GM12878 (cell line): ENCODE measurements around the gene IPP. TPM values are rescaled to one million over a fixed set of nuclear protein-coding genes. Genes with fewer than 3 reads are reported as not detected.

ENCODE experiments used
- ATAC-seq: fragments of 200-7000 bp; cut with Tn5 transposase; 3 replicates; pipeline ENCODE4 v1.9.1; 2020; ENCODE audit warnings: mild to moderate bottlenecking, moderate library complexity
- BruUV-seq: library from RNA; stranded (reverse); fragments of 400-500 nt; replicated peaks from 2 replicates; lab custom pipeline; 2021; lab: Mats Ljungman, UMichigan
- CTCF ChIA-PET: fragments of 300-600 bp; sonication (Branson Sonifier 250); formaldehyde crosslinking; extraction: SDS; loops from one replicate; lab custom pipeline; 2021; ENCODE audit warnings: inconsistent platforms; lab: Yijun Ruan, JAX
- POLR2A ChIA-PET: fragments of 350-600 bp; formaldehyde crosslinking; extraction: SDS; loops from one replicate; lab custom pipeline; 2021; ENCODE audit warnings: inconsistent platforms; lab: Charles Lee
- RAD21 ChIA-PET: fragments of 300-600 bp; sonication (Branson Sonifier 250); formaldehyde crosslinking; loops from one replicate; lab custom pipeline; 2023; ENCODE audit warnings: antibody characterized with exemption; ENCODE audit not compliant: unreplicated experiment; lab: Charles Lee
- SMC1A ChIA-PET: fragments of 300-600 bp; sonication (Branson Sonifier 250); formaldehyde crosslinking; loops from one replicate; lab custom pipeline; 2023; ENCODE audit not compliant: unreplicated experiment, uncharacterized antibody; lab: Charles Lee
- DNase-seq: peaks from one replicate; pipeline ENCODE4 v3.0.0-alpha.2; 2011; ENCODE audit warnings: low read depth, low spot score
- FAIRE-seq: peaks from 3 replicates; lab custom pipeline; 2011; peaks lifted over from hg19 to GRCh38; lab: Jason Lieb, UNC
- H2AFZ ChIP-seq: 2 replicates; pipeline ENCODE4 v1.6.0; 2011; ENCODE audit warnings: low read depth, low read length, control low read depth; ENCODE audit not compliant: control insufficient read depth
- H3K27ac ChIP-seq: 2 replicates; pipeline ENCODE4 v1.5.1; 2011; ENCODE audit warnings: control low read depth; ENCODE audit not compliant: control insufficient read depth, insufficient read depth
- H3K27me3 ChIP-seq, 2 experiments: replicated peaks in 1 of 2; 2 replicates each; pipeline versions ENCODE4 v1.6.0 to v1.6.1; 2011; ENCODE audit warnings: low read length in 1 of 2; ENCODE audit not compliant: control insufficient read depth in 2 of 2, insufficient read depth in 2 of 2
- H3K36me3 ChIP-seq, 2 experiments: 2 replicates each; pipeline ENCODE4 v1.5.1; 2011; ENCODE audit warnings: low read length in 1 of 2; ENCODE audit not compliant: control insufficient read depth in 2 of 2, insufficient read depth in 2 of 2
- H3K4me1 ChIP-seq: 2 replicates; pipeline ENCODE4 v1.6.1; 2011; ENCODE audit warnings: mild to moderate bottlenecking, low read length, moderate library complexity, mixed read lengths; ENCODE audit not compliant: control insufficient read depth, insufficient read depth
- H3K4me2 ChIP-seq: 2 replicates; pipeline ENCODE4 v1.6.0; 2011; ENCODE audit warnings: control low read depth; ENCODE audit not compliant: control insufficient read depth, insufficient read depth
- H3K4me3 ChIP-seq: fragments of 200-600 bp; sonication (generic); 2 replicates; pipeline ENCODE4 v1.5.1; 2016
- H3K79me2 ChIP-seq: 2 replicates; pipeline ENCODE4 v1.6.0; 2011; ENCODE audit warnings: low read length; ENCODE audit not compliant: control insufficient read depth, insufficient read depth
- H3K9ac ChIP-seq: 2 replicates; pipeline ENCODE4 v1.8.0; 2011; ENCODE audit warnings: low read length, control low read depth, mixed read lengths; ENCODE audit not compliant: control insufficient read depth, insufficient read depth
- H3K9me3 ChIP-seq: replicated peaks from 3 replicates; pipeline ENCODE4 v1.5.1; 2011; ENCODE audit warnings: mild to moderate bottlenecking, low read length; ENCODE audit not compliant: control insufficient read depth, insufficient read depth
- H4K20me1 ChIP-seq: 2 replicates; pipeline ENCODE4 v1.6.0; 2011; ENCODE audit not compliant: control insufficient read depth, insufficient read depth
- FOS ChIP-seq: IDR thresholded peaks from 3 replicates; pipeline ENCODE4 v1.6.1; 2011; ENCODE audit warnings: borderline replicate concordance; ENCODE audit not compliant: insufficient read length; ENCODE audit errors: extremely low read depth
- HDAC6 ChIP-seq: fragments of 200-600 bp; sonication (generic); IDR thresholded peaks from one replicate; pipeline ENCODE4 v1.8.0; 2017; ENCODE audit warnings: antibody characterized with exemption; ENCODE audit not compliant: unreplicated experiment
- KAT2A ChIP-seq: conservative IDR thresholded peaks from 2 replicates; pipeline ENCODE4 v1.6.1; 2011; ENCODE audit warnings: low read depth, low read length; ENCODE audit not compliant: control insufficient read depth
- NFIC ChIP-seq: IDR thresholded peaks from 2 replicates; pipeline ENCODE4 v1.6.1; 2012; ENCODE audit warnings: low read depth, mild to moderate bottlenecking, inconsistent platforms, low read length, moderate library complexity
- NR2F1 ChIP-seq: fragments of 450-650 bp; conservative IDR thresholded peaks from 2 replicates; pipeline ENCODE4 v1.6.1; 2017; ENCODE audit warnings: mild to moderate bottlenecking
- RB1 ChIP-seq: fragments of 450-650 bp; formaldehyde crosslinking; IDR thresholded peaks from 2 replicates; pipeline ENCODE4 v1.6.1; 2017; ENCODE audit warnings: mild to moderate bottlenecking, borderline replicate concordance
- YBX1 ChIP-seq: fragments of 450-650 bp; IDR thresholded peaks from 2 replicates; pipeline ENCODE4 v1.6.1; 2016; ENCODE audit warnings: antibody characterized with exemption
- ZNF274 ChIP-seq: IDR thresholded peaks from one replicate; pipeline ENCODE4 v1.8.0; 2011; ENCODE audit not compliant: insufficient read length, insufficient read depth
- WGBS: methylation state at CpG from one replicate; pipeline ENCODE4 v1.1.6; 2016; ENCODE audit warnings: low lambda C conversion rate; ENCODE audit not compliant: insufficient replicate concordance, insufficient coverage; ENCODE audit errors: missing lambda C conversion rate; 5-methylcytosine and 5-hydroxymethylcytosine counted together
- in situ Hi-C: fragments of 300-500 bp; cut with MboI; formaldehyde crosslinking; loops from 9 replicates; pipeline ENCODE4 v1.14.3; 2018; ENCODE audit warnings: mixed read lengths
- intact Hi-C: fragments of 100-400 bp; cut with micrococcal nuclease; formaldehyde crosslinking; loops from one replicate; pipeline ENCODE4 v1.14.2; 2022; ENCODE audit not compliant: unreplicated experiment
- polyA plus RNA-seq, 11 experiments: library from polyadenylated mRNA; depleted of rRNA in 4 of 11; unstranded in 6 of 11; stranded (reverse) in 5 of 11; fragments of >200 nt; fragmentation: Nextera tagmentation in 4 of 11; fragmentation: Illumina TruSeq in 1 of 11; extraction: Ambion mirVana in 4 of 11; extraction: Trizol in 1 of 11; gene quantifications; 1 replicate in 1 of 11; 2 replicates in 10 of 11; pipeline versions ENCODE4 v1.2.1 to v1.2.3, GENCODE V29; 2011 to 2016; ENCODE audit warnings: inconsistent platforms in 2 of 11, missing spikeins in 2 of 11, low read depth in 1 of 11
- total RNA-seq, 4 experiments: library from RNA; depleted of rRNA in 3 of 4; stranded (reverse); fragments of >200 nt in 3 of 4; fragmentation: Illumina TruSeq in 1 of 4; extraction: Trizol in 1 of 4; gene quantifications; 2 replicates each; pipeline versions ENCODE4 v1.2.1 to v1.2.3, GENCODE V29; 2013 to 2021
- TF ChIP-seq, protein P1 (sequence below): fragments of 450-650 bp; IDR thresholded peaks from 2 replicates; pipeline ENCODE4 v1.6.1; 2018; ENCODE audit warnings: mild to moderate bottlenecking, low read depth, moderate library complexity; ENCODE audit not compliant: partially characterized antibody
- TF ChIP-seq, protein P2 (sequence below): IDR thresholded peaks from 2 replicates; pipeline ENCODE4 v1.6.1; 2011; ENCODE audit warnings: low read depth, low read length, improper control_type of control experiment, borderline replicate concordance

IPP gene
- total and polyA plus RNA-seq, 10 of the 15 experiments (the other 5 are each of a cell fraction or from before 2014, with no cell fraction given) = 4.7 to 15.0 (median 10.4) TPM

DNA sequence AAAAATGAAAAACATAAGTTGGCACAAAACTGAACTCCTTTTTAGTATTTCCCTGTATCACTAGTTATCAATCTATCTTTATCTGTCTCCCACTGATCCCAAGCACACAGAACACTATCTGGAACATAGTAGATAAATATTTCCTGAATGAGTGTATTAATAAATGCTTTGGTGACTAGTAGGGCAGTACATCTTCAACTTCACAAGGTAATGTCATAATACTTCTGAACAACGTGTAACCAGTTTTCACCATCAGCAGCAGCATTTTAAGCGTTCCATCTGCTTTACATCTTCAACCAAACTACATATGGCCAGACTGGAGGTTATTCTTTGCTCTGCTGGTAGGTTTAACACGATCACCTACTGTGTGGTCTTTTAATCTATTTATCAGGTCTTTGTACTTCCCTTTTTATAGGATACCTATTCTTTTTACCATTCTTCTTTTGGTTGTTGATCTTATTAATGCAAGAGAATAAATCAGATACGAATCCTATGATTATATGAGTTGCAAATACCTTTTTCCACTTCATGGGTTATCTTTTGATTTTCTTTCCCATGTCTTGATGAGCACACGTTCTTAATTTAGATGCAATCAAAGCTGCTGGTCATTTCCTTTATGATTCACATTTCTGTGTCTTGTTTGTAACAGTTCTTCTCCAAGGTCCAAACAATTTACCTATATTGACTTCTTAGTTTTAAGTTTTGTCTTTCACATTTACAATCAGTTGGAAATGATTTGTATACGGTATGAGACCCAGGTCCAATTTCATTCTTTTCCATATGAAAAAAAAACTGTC is 80.4 kb downstream of the IPP start:
- ChIA-PET CTCF (no interaction called here), POLR2A (interaction anchor here (0.6 to 1.9 kb wide), 3 partner anchors 12 to 256 kb away, joined by 3 to 8 read pairs (median 4); no protein-coding TSS in a partner anchor), RAD21 (no interaction called here), SMC1A (interaction anchor here (1.2 to 1.7 kb wide), 2 partner anchors 10 to 145 kb away, joined by 3 to 4 read pairs; no protein-coding TSS in a partner anchor)
- Histone ChIP-seq H3K9ac (no peak overlapping the region), H4K20me1 (peaks cover 3% of the 10 kb centered on the region), H3K9me3 (no peaks in the 10 kb centered on the region), H3K27ac (no peak overlapping the region), H2AFZ (no peak overlapping the region), H3K36me3 (peaks cover 0 to 6% of the 10 kb centered on the region in 2 experiments; a peak in 3 of 4 replicates), H3K4me1 (no peaks in the 10 kb centered on the region), H3K79me2 (peaks cover 81% of the 10 kb centered on the region), H3K27me3 (no peaks in the 10 kb centered on the region), H3K4me3 (no peak overlapping the region), H3K4me2 (no peak overlapping the region)
- no peak for FAIRE-seq
- no peak for ATAC-seq
- TF ChIP-seq YBX1 = no peak
- no peak for TF ChIP-seq ZNF274
- TF ChIP-seq RB1 = no peak
- no peak for TF ChIP-seq NFIC
- TF ChIP-seq, protein P1, sequence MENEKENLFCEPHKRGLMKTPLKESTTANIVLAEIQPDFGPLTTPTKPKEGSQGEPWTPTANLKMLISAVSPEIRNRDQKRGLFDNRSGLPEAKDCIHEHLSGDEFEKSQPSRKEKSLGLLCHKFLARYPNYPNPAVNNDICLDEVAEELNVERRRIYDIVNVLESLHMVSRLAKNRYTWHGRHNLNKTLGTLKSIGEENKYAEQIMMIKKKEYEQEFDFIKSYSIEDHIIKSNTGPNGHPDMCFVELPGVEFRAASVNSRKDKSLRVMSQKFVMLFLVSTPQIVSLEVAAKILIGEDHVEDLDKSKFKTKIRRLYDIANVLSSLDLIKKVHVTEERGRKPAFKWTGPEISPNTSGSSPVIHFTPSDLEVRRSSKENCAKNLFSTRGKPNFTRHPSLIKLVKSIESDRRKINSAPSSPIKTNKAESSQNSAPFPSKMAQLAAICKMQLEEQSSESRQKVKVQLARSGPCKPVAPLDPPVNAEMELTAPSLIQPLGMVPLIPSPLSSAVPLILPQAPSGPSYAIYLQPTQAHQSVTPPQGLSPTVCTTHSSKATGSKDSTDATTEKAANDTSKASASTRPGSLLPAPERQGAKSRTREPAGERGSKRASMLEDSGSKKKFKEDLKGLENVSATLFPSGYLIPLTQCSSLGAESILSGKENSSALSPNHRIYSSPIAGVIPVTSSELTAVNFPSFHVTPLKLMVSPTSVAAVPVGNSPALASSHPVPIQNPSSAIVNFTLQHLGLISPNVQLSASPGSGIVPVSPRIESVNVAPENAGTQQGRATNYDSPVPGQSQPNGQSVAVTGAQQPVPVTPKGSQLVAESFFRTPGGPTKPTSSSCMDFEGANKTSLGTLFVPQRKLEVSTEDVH = no peak
- TF ChIP-seq NR2F1 = no peak
- no peak for TF ChIP-seq FOS
- TF ChIP-seq KAT2A = no peak
- no peak for TF ChIP-seq HDAC6
- TF ChIP-seq, protein P2, sequence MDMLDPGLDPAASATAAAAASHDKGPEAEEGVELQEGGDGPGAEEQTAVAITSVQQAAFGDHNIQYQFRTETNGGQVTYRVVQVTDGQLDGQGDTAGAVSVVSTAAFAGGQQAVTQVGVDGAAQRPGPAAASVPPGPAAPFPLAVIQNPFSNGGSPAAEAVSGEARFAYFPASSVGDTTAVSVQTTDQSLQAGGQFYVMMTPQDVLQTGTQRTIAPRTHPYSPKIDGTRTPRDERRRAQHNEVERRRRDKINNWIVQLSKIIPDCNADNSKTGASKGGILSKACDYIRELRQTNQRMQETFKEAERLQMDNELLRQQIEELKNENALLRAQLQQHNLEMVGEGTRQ = no peak
- BruUV-seq = TSS peak; percentile 2
- in situ Hi-C loops = no loop called here
- intact Hi-C loops = no loop called here
- 78% methylated on average over 6 of the region's 6 CpGs for WGBS
- DNase-seq = no peak
